ENCODE results near the gene ARHGEF25.

Gene ARHGEF25

GRCh38 chr12:57625261-57626032, 14.2 kb downstream of the ARHGEF25 start:
- no peak overlapping the region for H3K27ac ChIP-seq
- TF ChIP-seq CTCF (IDR thresholded peaks at IDR 0.05) (no peak), ZFX (IDR thresholded peaks at IDR 0.05; ENCODE audit: borderline replicate concordance) (no peak)

GRCh38 chr12:57626111-57626920, 15.1 kb downstream of the ARHGEF25 start:
- no peak overlapping the region for H3K27ac ChIP-seq

GRCh38 chr12:57626921-57627445, 15.7 kb downstream of the ARHGEF25 start:
- no peak overlapping the region for H3K27ac ChIP-seq
- TF ChIP-seq CTCF (IDR thresholded peaks at IDR 0.05), result no peak
- TF ChIP-seq ZFX (IDR thresholded peaks at IDR 0.05; ENCODE audit: borderline replicate concordance), result no peak

More at GRCh38 chr12:57626111-57626920, 15.1 kb downstream of the ARHGEF25 start:
- TF ChIP-seq CTCF (IDR thresholded peaks at IDR 0.05) (no peak), ZFX (IDR thresholded peaks at IDR 0.05; ENCODE audit: borderline replicate concordance) (no peak)

GRCh38 chr12:57627501-57628279, 16.5 kb downstream of the ARHGEF25 start:
- TF ChIP-seq ZFX (IDR thresholded peaks at IDR 0.05; ENCODE audit: borderline replicate concordance) (no peak), CTCF (IDR thresholded peaks at IDR 0.05) (no peak)
- no peak overlapping the region for H3K27ac ChIP-seq

GRCh38 chr12:57628280-57629191, 17.3 kb downstream of the ARHGEF25 start:
- TF ChIP-seq CTCF (IDR thresholded peaks at IDR 0.05) (no peak), ZFX (IDR thresholded peaks at IDR 0.05; ENCODE audit: borderline replicate concordance) (no peak)
- H3K27ac ChIP-seq, result no peak overlapping the region

- TF ChIP-seq ZFX (IDR thresholded peaks at IDR 0.05; ENCODE audit: borderline replicate concordance), result no peak
- no peak for TF ChIP-seq CTCF (IDR thresholded peaks at IDR 0.05)
- H3K27ac ChIP-seq, result no peak overlapping the region
Measured at GRCh38 chr12:57629897-57630471, 18.7 kb downstream of the ARHGEF25 start.
